ENCODE measurements around the gene LENG1.

Gene LENG1

GRCh38 chr19:54152267-54152666 lies 7.3 kb downstream of the LENG1 start:
- no peak for DNase-seq (ENCODE audit: extremely low spot score)
- POLR2A ChIA-PET: interaction anchor here (1.0 kb wide), 1 partner anchor 15 kb away, joined by 4 read pairs; no protein-coding TSS in a partner anchor
- CTCF ChIA-PET: no interaction called here
- TF ChIP-seq SUZ12 (IDR thresholded peaks at IDR 0.05): no peak
- no peak for TF ChIP-seq CTBP1 (IDR thresholded peaks at IDR 0.05; ENCODE audit: borderline replicate concordance)
- no peak for TF ChIP-seq L3MBTL2 (conservative IDR thresholded peaks at IDR 0.05)
- no peak for TF ChIP-seq HDGF (IDR thresholded peaks at IDR 0.05; ENCODE audit: borderline replicate concordance)

DNA sequence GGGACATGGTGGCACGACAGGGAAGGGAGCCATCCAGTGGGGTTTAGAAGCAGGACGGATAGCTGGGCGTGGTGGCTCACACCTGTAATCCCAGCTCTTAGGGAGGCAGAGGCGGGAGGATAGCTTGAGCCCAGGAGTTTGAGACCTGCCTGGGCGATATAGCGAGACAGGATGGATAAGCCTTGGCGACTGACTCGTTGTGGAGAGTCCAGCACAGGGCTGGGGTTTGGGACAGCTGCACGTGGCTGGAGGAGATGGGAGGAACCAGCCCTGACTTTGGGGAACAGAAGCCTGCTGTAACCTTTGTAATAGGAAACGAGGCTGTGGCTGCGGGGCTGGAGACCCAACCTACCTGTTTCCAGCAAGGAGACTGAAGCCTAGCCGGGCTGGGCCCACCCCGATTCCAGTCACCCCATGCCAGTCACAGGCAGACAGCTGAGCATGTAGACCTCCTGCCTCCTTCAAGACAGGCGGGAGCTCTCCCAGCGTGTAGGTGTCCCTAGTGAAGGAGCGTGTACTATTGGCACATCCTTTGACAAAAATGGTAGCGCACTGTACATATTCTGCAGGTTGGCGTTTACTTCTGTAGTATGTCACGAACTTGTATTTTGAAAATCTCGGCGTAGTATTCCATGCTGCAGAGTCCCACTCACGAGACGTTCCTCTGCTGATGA lies 8.0 kb downstream of the LENG1 start:
- DNase-seq (ENCODE audit: extremely low spot score): no peak
- ChIA-PET CTCF (no interaction called here), POLR2A (interaction anchor here (0.8 to 1.9 kb wide), 3 partner anchors 8 to 15 kb away, joined by 3 to 10 read pairs (median 4); partner anchors contain the start of gene LENG1)

DNA sequence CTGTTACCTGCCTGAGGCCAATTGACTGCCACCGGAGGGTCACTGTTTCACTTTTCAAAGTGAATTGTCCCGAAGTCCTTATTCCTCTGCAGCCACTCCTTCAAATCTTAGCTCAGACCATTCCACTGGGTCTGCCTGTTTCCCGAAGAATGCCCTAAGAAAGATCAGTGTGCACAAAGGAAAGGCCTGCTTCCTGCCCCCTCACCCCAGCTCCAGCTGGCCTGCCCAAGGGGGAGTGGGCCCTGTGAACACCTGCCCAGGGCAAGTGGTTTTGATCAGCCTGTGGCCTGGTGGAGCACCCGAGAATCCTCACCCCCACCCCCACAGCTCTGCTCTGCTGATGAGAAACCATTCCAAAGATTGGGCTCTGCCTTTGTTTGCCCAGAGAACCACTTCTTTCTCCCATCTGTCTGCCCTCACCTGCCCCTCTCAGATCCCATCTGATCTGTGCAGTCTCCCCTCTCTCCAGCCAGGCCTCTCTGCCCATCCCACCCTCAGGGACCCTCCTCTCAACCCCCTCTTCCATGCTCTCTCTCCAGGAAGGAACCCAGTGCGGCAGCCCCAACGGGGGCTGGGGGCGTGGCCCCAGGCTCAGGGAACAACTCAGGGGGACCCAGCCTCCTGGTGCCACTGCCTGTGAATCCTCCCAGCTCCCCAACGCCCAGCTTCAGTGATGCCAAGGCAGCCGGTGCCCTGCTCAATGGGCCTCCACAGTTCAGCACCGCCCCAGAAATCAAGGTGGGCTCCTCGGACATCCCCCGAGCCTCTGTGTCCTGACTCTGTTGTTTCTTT lies 10.3 kb downstream of the LENG1 start:
- TF ChIP-seq SP1 (IDR thresholded peaks at IDR 0.05): no peak
- TF ChIP-seq FOXK2 (IDR thresholded peaks at IDR 0.05): no peak
- no peak for TF ChIP-seq ZNF384 (IDR thresholded peaks at IDR 0.05)
- TF ChIP-seq BHLHE40 (IDR thresholded peaks at IDR 0.05; ENCODE audit: borderline replicate concordance): no peak
- no peak for TF ChIP-seq TARDBP (IDR thresholded peaks at IDR 0.05)
- no peak for TF ChIP-seq FOXA1 (IDR thresholded peaks at IDR 0.05)
- no peak for TF ChIP-seq PKNOX1 (IDR thresholded peaks at IDR 0.05)
- no peak for TF ChIP-seq LEF1 (IDR thresholded peaks at IDR 0.05; ENCODE audit: borderline replicate concordance)
- TF ChIP-seq NFRKB (IDR thresholded peaks at IDR 0.05): no peak
- no peak for TF ChIP-seq SUZ12 (IDR thresholded peaks at IDR 0.05)
- no peak for TF ChIP-seq HDGF (IDR thresholded peaks at IDR 0.05; ENCODE audit: borderline replicate concordance)
- no peak for TF ChIP-seq FOXM1 (IDR thresholded peaks at IDR 0.05; ENCODE audit: borderline replicate concordance)
- DNase-seq (ENCODE audit: extremely low spot score): no peak
- CTCF ChIA-PET: no interaction called here
- POLR2A ChIA-PET: interaction anchor here (1.1 to 1.9 kb wide), 2 partner anchors 10 to 12 kb away, joined by 3 to 10 read pairs; partner anchors contain the start of genes CNOT3 and LENG1

More for the DNA sequence above, 8.0 kb downstream of the LENG1 start:
- TF ChIP-seq BHLHE40 (IDR thresholded peaks at IDR 0.05; ENCODE audit: borderline replicate concordance) (no peak), ELF4 (IDR thresholded peaks at IDR 0.05) (no peak), FOXA1 (IDR thresholded peaks at IDR 0.05) (no peak), CTBP1 (IDR thresholded peaks at IDR 0.05; ENCODE audit: borderline replicate concordance) (no peak), ARNT (IDR thresholded peaks at IDR 0.05) (no peak), ZNF384 (IDR thresholded peaks at IDR 0.05) (no peak), TARDBP (IDR thresholded peaks at IDR 0.05) (no peak), L3MBTL2 (conservative IDR thresholded peaks at IDR 0.05) (no peak), SP1 (IDR thresholded peaks at IDR 0.05) (no peak), LEF1 (IDR thresholded peaks at IDR 0.05; ENCODE audit: borderline replicate concordance) (no peak), HDGF (IDR thresholded peaks at IDR 0.05; ENCODE audit: borderline replicate concordance) (no peak), SUZ12 (IDR thresholded peaks at IDR 0.05) (no peak), PKNOX1 (IDR thresholded peaks at IDR 0.05) (no peak), NFRKB (IDR thresholded peaks at IDR 0.05) (no peak), FOXK2 (IDR thresholded peaks at IDR 0.05) (no peak), FOXM1 (IDR thresholded peaks at IDR 0.05; ENCODE audit: borderline replicate concordance) (no peak)

DNA sequence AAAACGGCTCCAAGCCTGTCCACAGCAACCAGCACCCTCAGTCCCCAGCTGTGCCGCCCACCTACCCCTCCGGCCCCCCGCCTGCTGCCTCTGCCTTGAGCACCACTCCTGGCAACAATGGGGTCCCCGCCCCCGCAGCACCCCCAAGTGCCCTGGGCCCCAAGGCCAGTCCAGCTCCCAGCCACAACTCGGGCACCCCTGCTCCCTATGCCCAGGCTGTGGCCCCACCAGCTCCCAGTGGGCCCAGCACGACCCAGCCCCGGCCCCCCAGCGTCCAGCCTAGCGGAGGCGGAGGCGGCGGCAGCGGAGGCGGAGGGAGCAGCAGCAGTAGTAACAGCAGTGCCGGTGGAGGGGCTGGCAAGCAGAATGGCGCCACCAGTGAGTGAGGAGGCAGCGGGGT lies 11.4 kb downstream of the LENG1 start:
- no peak for DNase-seq (ENCODE audit: extremely low spot score)
- CTCF ChIA-PET: no interaction called here
- TF ChIP-seq FOXA1 (IDR thresholded peaks at IDR 0.05) (no peak), PKNOX1 (IDR thresholded peaks at IDR 0.05) (no peak), FOXM1 (IDR thresholded peaks at IDR 0.05; ENCODE audit: borderline replicate concordance) (no peak), NFRKB (IDR thresholded peaks at IDR 0.05) (no peak), L3MBTL2 (conservative IDR thresholded peaks at IDR 0.05) (no peak), HDGF (IDR thresholded peaks at IDR 0.05; ENCODE audit: borderline replicate concordance) (no peak), FOXK2 (IDR thresholded peaks at IDR 0.05) (no peak), SP1 (IDR thresholded peaks at IDR 0.05) (no peak), ARNT (IDR thresholded peaks at IDR 0.05) (no peak), TARDBP (IDR thresholded peaks at IDR 0.05) (no peak), BHLHE40 (IDR thresholded peaks at IDR 0.05; ENCODE audit: borderline replicate concordance) (no peak), LEF1 (IDR thresholded peaks at IDR 0.05; ENCODE audit: borderline replicate concordance) (no peak), SUZ12 (IDR thresholded peaks at IDR 0.05) (no peak), ZNF384 (IDR thresholded peaks at IDR 0.05) (no peak), ELF4 (IDR thresholded peaks at IDR 0.05) (no peak), CTBP1 (IDR thresholded peaks at IDR 0.05; ENCODE audit: borderline replicate concordance) (no peak)
- POLR2A ChIA-PET: interaction anchor here (0.6 to 0.8 kb wide), 2 partner anchors 11 kb away, joined by 3 to 4 read pairs; partner anchors contain the start of gene LENG1

- DNase-seq (ENCODE audit: extremely low spot score): no peak
- TF ChIP-seq ELF4 (IDR thresholded peaks at IDR 0.05) (no peak), LEF1 (IDR thresholded peaks at IDR 0.05; ENCODE audit: borderline replicate concordance) (no peak), SP1 (IDR thresholded peaks at IDR 0.05) (no peak), TARDBP (IDR thresholded peaks at IDR 0.05) (no peak), FOXK2 (IDR thresholded peaks at IDR 0.05) (no peak), ARNT (IDR thresholded peaks at IDR 0.05) (no peak), CTBP1 (IDR thresholded peaks at IDR 0.05; ENCODE audit: borderline replicate concordance) (no peak), PKNOX1 (IDR thresholded peaks at IDR 0.05) (no peak), BHLHE40 (IDR thresholded peaks at IDR 0.05; ENCODE audit: borderline replicate concordance) (no peak), HDGF (IDR thresholded peaks at IDR 0.05; ENCODE audit: borderline replicate concordance) (no peak), FOXA1 (IDR thresholded peaks at IDR 0.05) (no peak), NFRKB (IDR thresholded peaks at IDR 0.05) (no peak)
- ChIA-PET POLR2A (interaction anchor here (0.6 to 0.8 kb wide), 2 partner anchors 11 to 12 kb away, joined by 3 to 4 read pairs; partner anchors contain the start of gene LENG1), CTCF (no interaction called here)
Measured at GRCh38 chr19:54147676-54148075, 11.8 kb downstream of the LENG1 start.

Data from HEK293T (cell line).